Cardiac fibroblast (primary cell): ENCODE results near the gene XPNPEP3.
A peak's percentile ranks its signal among the peaks of the same experiment; 100 is the strongest.

ENCODE experiments used
- DNase-seq, 2 donors: peaks; one replicate each; pipeline versions ENCODE4 v3.0.0 to v3.0.0-alpha.2; 2010; ENCODE audit warnings: low read depth in 2 of 2
- H3K4me3 ChIP-seq, 2 donors: replicated peaks in 1 of 2; 1 replicate in 1 of 2; 2 replicates in 1 of 2; pipeline ENCODE4 v1.5.1; 2011; ENCODE audit warnings: low read depth in 2 of 2, low read length in 2 of 2, mild to moderate bottlenecking in 2 of 2, moderate library complexity in 1 of 2
- CTCF ChIP-seq: IDR thresholded peaks from one replicate; pipeline ENCODE4 v1.5.1; 2011; ENCODE audit warnings: low read depth, mild to moderate bottlenecking, low read length, inconsistent platforms

XPNPEP3 gene

GRCh38 chr22:40932396-40932795 is 75.4 kb downstream of the XPNPEP3 start:
- no peak for TF ChIP-seq CTCF
- H3K4me3 ChIP-seq, result no peak overlapping the region
- DNase-seq, result no peak

GRCh38 chr22:40939202-40939601 is 82.3 kb downstream of the XPNPEP3 start:
- H3K4me3 ChIP-seq, result no peak overlapping the region
- no peak for DNase-seq
- no peak for TF ChIP-seq CTCF

GRCh38 chr22:40950962-40951794 is 94.2 kb downstream of the XPNPEP3 start, which contains the start of gene RBX1:
Gene RBX1 (plus strand): TSS chr22:40951378. CDS start chr22:40951399, 21 bp downstream.
- DNase-seq, result peak; percentile 99

GRCh38 chr22:40951795-40952605 is 95.1 kb downstream of the XPNPEP3 start:
- no peak for TF ChIP-seq CTCF
- no peak for DNase-seq
- peak overlapping the region; percentile 76 to 92 for H3K4me3 ChIP-seq

More at GRCh38 chr22:40950962-40951794, 94.2 kb downstream of the XPNPEP3 start, which contains the start of gene RBX1:
- no peak for TF ChIP-seq CTCF
- H3K4me3 ChIP-seq, result peak within 1 kb of the TSS; percentile 76 to 92

- peak in 1 of 2 donors; percentile 10 for DNase-seq
- no peak overlapping the region for H3K4me3 ChIP-seq
- no peak for TF ChIP-seq CTCF
Measured at GRCh38 chr22:40953471-40953870, 96.5 kb downstream of the XPNPEP3 start.

GRCh38 chr22:40954113-40954512 is 97.2 kb downstream of the XPNPEP3 start:
- TF ChIP-seq CTCF, result no peak
- H3K4me3 ChIP-seq, result no peak overlapping the region

More at GRCh38 chr22:40954113-40954512, 97.2 kb downstream of the XPNPEP3 start:
- no peak for DNase-seq
